NCI-H748 (cell line): ENCODE results near the gene STK4.
A peak's percentile ranks its signal among the peaks of the same experiment; 100 is the strongest.

Experiments used
- DNase-seq: peaks from one replicate; lab custom pipeline; 2025; ENCODE audit not compliant: unreplicated experiment; lab: John Stamatoyannopoulos, UW

The STK4 gene

GRCh38 chr20:45082468-45082867 lies 116.2 kb downstream of the STK4 start:
- no peak for DNase-seq

GRCh38 chr20:45083127-45083526 lies 116.8 kb downstream of the STK4 start:
- no peak for DNase-seq

- no peak for DNase-seq
Observed at GRCh38 chr20:45085289-45085688, 119.0 kb downstream of the STK4 start.

- no peak for DNase-seq
Observed at GRCh38 chr20:45085867-45086266, 119.6 kb downstream of the STK4 start.

GRCh38 chr20:45087097-45087790 lies 120.9 kb downstream of the STK4 start:
- DNase-seq, result no peak

- DNase-seq, result no peak
Observed at GRCh38 chr20:45087814-45088213, 121.5 kb downstream of the STK4 start.

GRCh38 chr20:45088247-45088646 lies 121.9 kb downstream of the STK4 start:
- DNase-seq, result no peak

GRCh38 chr20:45090481-45090880 lies 124.2 kb downstream of the STK4 start:
- no peak for DNase-seq

- no peak for DNase-seq
Observed at GRCh38 chr20:45091366-45091765, 125.1 kb downstream of the STK4 start.

GRCh38 chr20:45092898-45093297 lies 126.6 kb downstream of the STK4 start:
- DNase-seq, result no peak

- DNase-seq, result no peak
Observed at GRCh38 chr20:45094201-45094600, 127.9 kb downstream of the STK4 start.

GRCh38 chr20:45094864-45095574 lies 128.7 kb downstream of the STK4 start:
- DNase-seq, result no peak

- peak; percentile 2 for DNase-seq
Observed at GRCh38 chr20:45095805-45096238, 129.5 kb downstream of the STK4 start.

GRCh38 chr20:45096781-45097180 lies 130.5 kb downstream of the STK4 start:
- no peak for DNase-seq

GRCh38 chr20:45097485-45098102 lies 131.3 kb downstream of the STK4 start:
- no peak for DNase-seq

- no peak for DNase-seq
Observed at GRCh38 chr20:45098103-45098773, 131.9 kb downstream of the STK4 start.

GRCh38 chr20:45100563-45101245 lies 134.4 kb downstream of the STK4 start, which contains the start of gene KCNS1:
TSS of gene KCNS1 (minus strand) at chr20:45101127. CDS start at chr20:45099236, 1,891 bp downstream.
- DNase-seq, result no peak

GRCh38 chr20:45101333-45101850 lies 135.1 kb downstream of the STK4 start:
- DNase-seq, result no peak

GRCh38 chr20:45103072-45103471 lies 136.8 kb downstream of the STK4 start:
- no peak for DNase-seq

GRCh38 chr20:45104786-45105185 lies 138.5 kb downstream of the STK4 start:
- no peak for DNase-seq

- DNase-seq, result no peak
Observed at GRCh38 chr20:45105317-45105716, 139.0 kb downstream of the STK4 start.
